OCI-LY3 (cell line): ENCODE results near the gene SORL1.

Experiments
- H2AFZ ChIP-seq: fragments of 200-600, 300-600 bp; shearing (Covaris generic); 2 replicates; pipeline ENCODE4 v1.6.0; 2014; ENCODE audit warnings: antibody characterized with exemption, low read depth, low read length
- H3K27ac ChIP-seq: fragments of 200-600, 300-600 bp; sonication (generic); 2 replicates; pipeline ENCODE4 v1.5.1; 2014; ENCODE audit warnings: mild to moderate bottlenecking, low read length, moderate library complexity, mixed read lengths
- H3K27me3 ChIP-seq: fragments of 200-600, 300-600 bp; sonication (generic); 2 replicates; pipeline ENCODE4 v1.6.1; 2014; ENCODE audit warnings: low read depth, low read length, mixed read lengths
- H3K36me3 ChIP-seq: fragments of 200-600, 300-600 bp; sonication (generic); replicated peaks from 2 replicates; pipeline ENCODE3; 2014; ENCODE audit warnings: low read depth, low read length, mixed read lengths
- H3K4me1 ChIP-seq: fragments of 300-600, 200-600 bp; sonication (generic); 2 replicates; pipeline ENCODE4 v1.6.1; 2014; ENCODE audit warnings: low read length, mixed read lengths
- H3K4me2 ChIP-seq: fragments of 200-600, 300-600 bp; sonication (generic); 2 replicates; pipeline ENCODE4 v1.6.1; 2014; ENCODE audit warnings: low read length, mixed read lengths
- H3K4me3 ChIP-seq: fragments of 300-600, 200-600 bp; sonication (generic); 2 replicates; pipeline ENCODE4 v1.5.1; 2014; ENCODE audit warnings: antibody characterized with exemption, mild to moderate bottlenecking, low read length, moderate library complexity
- H3K79me2 ChIP-seq: fragments of 300-600, 200-600 bp; shearing (Covaris generic); 2 replicates; pipeline ENCODE4 v1.6.1; 2014; ENCODE audit warnings: mild to moderate bottlenecking, low read length, mixed read lengths
- H3K9ac ChIP-seq: fragments of 300-600, 200-600 bp; shearing (Covaris generic); 2 replicates; pipeline ENCODE4 v1.6.0; 2014; ENCODE audit warnings: mild to moderate bottlenecking, low read length, moderate library complexity
- H3K9me3 ChIP-seq: fragments of 200-600, 300-600 bp; shearing (Covaris generic); 2 replicates; pipeline ENCODE4 v1.6.1; 2014; ENCODE audit warnings: low read length, mixed read lengths; ENCODE audit not compliant: insufficient read depth
- H4K20me1 ChIP-seq: fragments of 200-600, 300-600 bp; sonication (generic); 2 replicates; pipeline ENCODE4 v1.6.1; 2016; ENCODE audit warnings: low read length, mixed read lengths; ENCODE audit not compliant: insufficient read depth
- EZH2phosphoT487 ChIP-seq: fragments of 200-600 bp; shearing (Covaris generic); IDR thresholded peaks from 2 replicates; pipeline ENCODE4 v1.6.1; 2018; ENCODE audit warnings: antibody characterized with exemption, mixed run types, low read depth
- TF ChIP-seq, protein P1 (sequence below): fragments of 200-600, 300-600 bp; sonication (generic); IDR thresholded peaks from 2 replicates; pipeline ENCODE4 v1.5.1; 2014; ENCODE audit warnings: antibody characterized with exemption, low read length, low read depth

SORL1 gene

DNA sequence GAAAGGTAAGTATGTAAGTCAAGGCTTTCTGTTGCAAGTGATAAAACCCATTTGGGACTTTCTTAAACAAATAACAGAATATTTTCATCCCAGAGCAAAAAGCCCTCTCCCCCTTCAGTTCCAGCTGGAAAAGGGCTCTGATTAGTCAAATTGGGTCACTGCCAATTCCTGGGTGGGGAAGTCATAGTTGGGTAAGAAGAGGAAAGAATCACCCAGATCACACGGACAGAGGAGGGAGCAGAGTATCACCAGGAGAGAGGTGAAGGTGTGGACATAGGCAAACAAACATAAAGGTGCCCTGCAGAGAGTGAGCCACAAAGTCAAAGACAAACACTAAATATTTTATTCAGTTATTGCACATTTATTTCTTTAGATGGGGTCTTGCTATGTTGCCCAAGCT lies 36.3 kb upstream of the SORL1 start:
- H3K9me3 ChIP-seq, result no peaks in the 10 kb centered on the region
- no peak overlapping the region for H2AFZ ChIP-seq
- H3K27ac ChIP-seq, result no peak overlapping the region
- H3K4me1 ChIP-seq, result peaks cover 15% of the 10 kb centered on the region
- H3K79me2 ChIP-seq, result no peaks in the 10 kb centered on the region
- H3K4me3 ChIP-seq, result no peak overlapping the region
- no peak for TF ChIP-seq EZH2phosphoT487
- TF ChIP-seq, protein P1, sequence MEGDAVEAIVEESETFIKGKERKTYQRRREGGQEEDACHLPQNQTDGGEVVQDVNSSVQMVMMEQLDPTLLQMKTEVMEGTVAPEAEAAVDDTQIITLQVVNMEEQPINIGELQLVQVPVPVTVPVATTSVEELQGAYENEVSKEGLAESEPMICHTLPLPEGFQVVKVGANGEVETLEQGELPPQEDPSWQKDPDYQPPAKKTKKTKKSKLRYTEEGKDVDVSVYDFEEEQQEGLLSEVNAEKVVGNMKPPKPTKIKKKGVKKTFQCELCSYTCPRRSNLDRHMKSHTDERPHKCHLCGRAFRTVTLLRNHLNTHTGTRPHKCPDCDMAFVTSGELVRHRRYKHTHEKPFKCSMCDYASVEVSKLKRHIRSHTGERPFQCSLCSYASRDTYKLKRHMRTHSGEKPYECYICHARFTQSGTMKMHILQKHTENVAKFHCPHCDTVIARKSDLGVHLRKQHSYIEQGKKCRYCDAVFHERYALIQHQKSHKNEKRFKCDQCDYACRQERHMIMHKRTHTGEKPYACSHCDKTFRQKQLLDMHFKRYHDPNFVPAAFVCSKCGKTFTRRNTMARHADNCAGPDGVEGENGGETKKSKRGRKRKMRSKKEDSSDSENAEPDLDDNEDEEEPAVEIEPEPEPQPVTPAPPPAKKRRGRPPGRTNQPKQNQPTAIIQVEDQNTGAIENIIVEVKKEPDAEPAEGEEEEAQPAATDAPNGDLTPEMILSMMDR, result no peak
- no peaks in the 10 kb centered on the region for H3K27me3 ChIP-seq
- H3K4me2 ChIP-seq, result no peak overlapping the region
- no peaks in the 10 kb centered on the region for H3K36me3 ChIP-seq
- H4K20me1 ChIP-seq, result no peaks in the 10 kb centered on the region
- H3K9ac ChIP-seq, result no peak overlapping the region

DNA sequence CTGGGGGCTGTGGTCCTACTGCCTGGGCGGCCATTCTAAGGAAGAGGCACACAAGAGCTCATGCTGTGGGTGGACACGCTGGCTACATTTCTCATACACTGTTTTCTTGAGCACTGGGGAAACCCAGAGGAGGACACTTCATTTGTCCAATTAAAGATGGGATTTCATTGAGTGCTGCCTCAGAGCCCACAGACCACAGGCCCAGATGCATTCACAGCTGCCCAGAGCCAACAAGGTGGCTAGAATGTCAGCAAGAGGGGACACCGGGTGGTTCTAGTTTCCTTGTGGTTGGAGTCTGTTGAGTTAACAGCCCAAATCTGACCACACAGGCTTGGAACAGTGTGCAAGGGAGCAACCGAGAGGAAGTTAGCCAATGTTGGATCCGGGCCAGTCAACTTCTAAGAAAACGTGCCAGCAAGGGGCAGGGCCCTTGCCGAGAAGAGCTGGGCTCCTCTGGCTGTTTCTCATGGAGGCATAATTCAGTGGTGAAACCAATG lies 35.0 kb upstream of the SORL1 start:
- H3K4me1 ChIP-seq, result peaks cover 27% of the 10 kb centered on the region
- no peak overlapping the region for H3K9ac ChIP-seq
- H3K9me3 ChIP-seq, result no peaks in the 10 kb centered on the region
- peak overlapping the region; percentile 36 for H2AFZ ChIP-seq
- H3K4me3 ChIP-seq, result no peak overlapping the region
- H3K79me2 ChIP-seq, result no peaks in the 10 kb centered on the region
- H3K27me3 ChIP-seq, result no peaks in the 10 kb centered on the region
- TF ChIP-seq, protein P1, result no peak
- TF ChIP-seq EZH2phosphoT487, result no peak
- no peaks in the 10 kb centered on the region for H4K20me1 ChIP-seq
- H3K36me3 ChIP-seq, result no peaks in the 10 kb centered on the region
- no peak overlapping the region for H3K27ac ChIP-seq
- H3K4me2 ChIP-seq, result no peak overlapping the region

DNA sequence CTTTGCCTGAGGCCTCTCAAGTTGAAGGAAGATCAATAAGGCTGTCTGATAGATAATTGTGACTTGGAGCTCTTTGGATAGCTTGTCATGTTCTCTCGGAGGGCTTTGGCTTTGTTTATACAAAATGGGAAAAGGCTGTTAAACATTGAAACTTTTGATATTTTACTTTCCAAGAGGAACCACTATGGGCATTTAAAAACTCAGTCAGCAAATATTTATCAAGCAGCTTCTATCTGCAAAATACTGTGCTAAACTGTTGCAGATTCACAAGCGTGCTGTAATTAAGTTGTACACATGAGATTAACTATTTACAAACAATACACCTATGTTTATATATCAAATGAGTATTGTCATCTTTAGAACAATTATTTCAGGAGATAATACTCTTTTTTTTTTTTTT lies 34.5 kb upstream of the SORL1 start:
- Histone ChIP-seq H3K9me3 (no peaks in the 10 kb centered on the region), H2AFZ (peak overlapping the region; percentile 36), H3K9ac (no peak overlapping the region), H3K4me2 (no peak overlapping the region), H3K79me2 (no peaks in the 10 kb centered on the region), H4K20me1 (no peaks in the 10 kb centered on the region), H3K27me3 (no peaks in the 10 kb centered on the region), H3K4me1 (peaks cover 32% of the 10 kb centered on the region), H3K4me3 (no peak overlapping the region), H3K36me3 (no peaks in the 10 kb centered on the region), H3K27ac (no peak overlapping the region)
- no peak for TF ChIP-seq EZH2phosphoT487

DNA sequence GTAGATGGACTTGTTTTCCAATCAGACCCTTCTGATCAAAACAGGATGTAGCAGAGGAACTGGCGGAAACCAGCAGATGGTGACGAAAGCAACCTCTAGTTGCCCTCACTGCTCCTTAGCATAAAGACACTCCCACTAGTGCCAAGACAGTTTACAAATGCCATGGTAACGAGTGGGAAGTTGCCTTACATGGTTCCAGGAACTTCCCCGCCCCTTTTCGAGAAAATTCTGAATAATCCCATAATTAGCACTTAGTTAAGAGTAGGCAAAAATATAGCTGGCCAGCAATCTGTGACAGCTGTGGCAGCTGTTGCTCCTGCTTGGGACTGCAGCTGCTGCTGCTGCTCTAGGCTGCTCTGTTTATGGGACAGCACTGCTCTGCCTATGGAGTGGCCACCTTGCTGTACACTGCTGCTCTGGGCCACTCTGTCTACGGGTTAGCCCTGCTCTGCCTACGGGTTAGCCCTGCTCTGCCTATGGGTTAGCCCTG lies 33.4 kb upstream of the SORL1 start:
- no peak overlapping the region for H2AFZ ChIP-seq
- no peak overlapping the region for H3K27ac ChIP-seq
- no peaks in the 10 kb centered on the region for H3K79me2 ChIP-seq
- peaks cover 37% of the 10 kb centered on the region for H3K4me1 ChIP-seq
- H3K4me3 ChIP-seq, result no peak overlapping the region
- no peak overlapping the region for H3K9ac ChIP-seq
- peak overlapping the region; percentile 1; the same call in 1 of the 2 replicates for H3K4me2 ChIP-seq
- H3K9me3 ChIP-seq, result no peaks in the 10 kb centered on the region
- H4K20me1 ChIP-seq, result no peaks in the 10 kb centered on the region
- H3K36me3 ChIP-seq, result no peaks in the 10 kb centered on the region
- TF ChIP-seq, protein P1, result no peak
- no peak for TF ChIP-seq EZH2phosphoT487
- H3K27me3 ChIP-seq, result no peaks in the 10 kb centered on the region

DNA sequence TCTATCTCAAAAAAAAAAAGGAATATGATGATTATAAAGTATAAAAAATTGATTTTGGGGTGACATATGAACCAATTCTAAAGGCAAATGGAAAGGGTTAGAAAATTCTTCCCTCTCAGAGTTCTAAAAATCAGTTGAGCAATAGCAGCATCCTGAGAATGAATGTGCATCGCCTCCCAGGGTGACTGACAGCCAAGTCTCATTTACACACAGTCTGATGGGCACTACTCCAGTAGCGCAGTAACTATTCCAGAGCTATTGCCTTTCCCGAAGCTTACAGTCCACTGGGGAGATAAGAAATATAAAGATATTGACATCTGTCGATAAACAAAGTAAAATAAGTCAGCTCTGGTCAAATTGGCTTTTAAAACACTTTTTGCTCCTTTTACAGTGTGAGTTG lies 32.3 kb upstream of the SORL1 start:
- Histone ChIP-seq H3K4me3 (no peak overlapping the region), H3K9ac (no peak overlapping the region), H3K9me3 (no peaks in the 10 kb centered on the region), H3K27ac (no peak overlapping the region), H4K20me1 (no peaks in the 10 kb centered on the region), H3K27me3 (no peaks in the 10 kb centered on the region), H3K4me2 (no peak overlapping the region), H3K79me2 (no peaks in the 10 kb centered on the region), H2AFZ (no peak overlapping the region), H3K4me1 (peaks cover 37% of the 10 kb centered on the region), H3K36me3 (no peaks in the 10 kb centered on the region)
- TF ChIP-seq, protein P1, result no peak
- no peak for TF ChIP-seq EZH2phosphoT487
